COR-L47 (cell line): Measurements from ENCODE around the gene APC2.
"Not testable (repeated sequence)": the region's sequence is repeated elsewhere in the genome, so short reads cannot be mapped to it uniquely, and the experiment has no call there.

ENCODE experiments used
- DNase-seq: peaks from one replicate; lab custom pipeline; 2025; lab: John Stamatoyannopoulos, UW

APC2 gene

GRCh38 chr19:1497578-1498235 is 47.8 kb downstream of the APC2 start:
- DNase-seq, result no peak

- DNase-seq, result not testable (repeated sequence)
Measured at GRCh38 chr19:1499231-1499630, 49.3 kb downstream of the APC2 start.

- DNase-seq, result no peak
Measured at GRCh38 chr19:1501200-1501595, 51.3 kb downstream of the APC2 start.

- DNase-seq, result no peak
Measured at GRCh38 chr19:1502433-1503088, 52.6 kb downstream of the APC2 start.

GRCh38 chr19:1503089-1503924 is 53.4 kb downstream of the APC2 start:
- DNase-seq, result peak; percentile 21

- no peak for DNase-seq
Measured at GRCh38 chr19:1503925-1504773, 54.2 kb downstream of the APC2 start.

GRCh38 chr19:1505012-1505411 is 55.1 kb downstream of the APC2 start:
- no peak for DNase-seq

- no peak for DNase-seq
Measured at GRCh38 chr19:1505991-1506881, 56.3 kb downstream of the APC2 start.

- no peak for DNase-seq
Measured at GRCh38 chr19:1507192-1507660, 57.3 kb downstream of the APC2 start.

GRCh38 chr19:1507763-1508506 is 58.0 kb downstream of the APC2 start:
- peak; percentile 73 for DNase-seq

GRCh38 chr19:1508507-1508856 is 58.6 kb downstream of the APC2 start:
- DNase-seq, result no peak

GRCh38 chr19:1509602-1510441 is 59.9 kb downstream of the APC2 start:
- no peak for DNase-seq

GRCh38 chr19:1510442-1510806 is 60.5 kb downstream of the APC2 start:
- no peak for DNase-seq

GRCh38 chr19:1510807-1511206 is 60.9 kb downstream of the APC2 start:
- no peak for DNase-seq

- no peak for DNase-seq
Measured at GRCh38 chr19:1511318-1512317, 61.7 kb downstream of the APC2 start.

GRCh38 chr19:1512671-1513498 is 63.0 kb downstream of the APC2 start, which contains the start of gene ADAMTSL5:
Gene ADAMTSL5, minus strand, starts transcription at chr19:1513019. Its CDS starts 2,076 bp downstream, at chr19:1510943.
- DNase-seq, result no peak
